Activated CD4-positive, alpha-beta T cell treated with anti-CD3 and anti-CD28 coated beads, Interleukin-2, Interleukin-4, amounts not matched to agents 100 ng/mL and 50 ng/mL, durations not matched to agents 16 hours and 8 hours (primary cell): ENCODE results near the gene ALK.
A peak's percentile ranks its signal among the peaks of the same experiment; 100 is the strongest.

ENCODE experiments used
- DNase-seq: peaks from one replicate; pipeline ENCODE4 v3.0.0-alpha.2; 2020; ENCODE audit warnings: low spot score

Gene ALK

DNA sequence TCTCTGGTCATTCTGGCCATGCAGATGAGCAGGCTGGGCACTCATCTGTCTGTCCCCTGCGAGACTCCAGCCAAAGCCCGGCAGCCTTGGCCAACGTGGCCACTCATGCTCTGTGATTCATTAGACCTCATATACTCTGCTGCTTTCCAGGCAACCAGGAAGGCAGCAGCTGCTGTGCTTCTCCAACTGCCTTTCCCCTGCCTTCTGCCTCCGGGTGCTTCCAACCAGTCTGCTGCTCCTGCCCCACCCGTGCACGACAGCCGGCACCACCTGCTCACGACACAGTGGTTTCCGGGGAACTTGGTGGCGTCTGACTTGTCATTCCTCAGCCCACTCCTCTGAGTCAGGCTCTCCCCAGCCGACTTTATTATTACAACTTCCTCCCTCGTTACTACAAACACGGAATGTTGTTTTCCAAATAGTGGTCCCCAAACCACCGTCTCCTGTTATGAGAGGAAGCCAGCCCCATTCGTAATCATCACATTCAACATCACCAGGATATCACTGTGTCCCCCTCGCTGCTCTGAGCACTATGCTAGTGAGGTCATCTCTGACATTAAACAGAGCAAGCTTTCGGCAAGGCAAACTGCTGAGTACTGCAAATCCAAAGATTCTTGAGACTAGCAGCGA is 392.4 kb downstream of the ALK start:
- peak; percentile 3 for DNase-seq

DNA sequence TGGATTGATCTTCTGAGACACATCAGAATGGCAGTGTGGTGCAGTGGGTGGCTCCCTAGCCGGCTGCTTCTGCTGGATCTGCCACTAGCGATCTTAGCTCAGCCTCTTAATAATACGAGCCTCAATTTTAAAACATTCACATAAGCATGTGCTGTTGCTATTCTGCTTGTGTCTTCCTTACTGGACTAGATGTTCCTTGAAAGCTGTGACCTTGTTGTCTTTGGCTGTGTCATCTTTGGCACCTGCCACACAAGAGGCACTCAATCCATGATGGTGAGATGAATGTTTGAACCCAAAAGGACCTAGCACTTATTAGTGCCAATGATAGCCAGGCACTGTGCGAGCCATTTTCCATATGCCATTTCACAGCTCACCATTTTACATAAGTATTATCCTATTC is 393.0 kb downstream of the ALK start:
- no peak for DNase-seq

DNA sequence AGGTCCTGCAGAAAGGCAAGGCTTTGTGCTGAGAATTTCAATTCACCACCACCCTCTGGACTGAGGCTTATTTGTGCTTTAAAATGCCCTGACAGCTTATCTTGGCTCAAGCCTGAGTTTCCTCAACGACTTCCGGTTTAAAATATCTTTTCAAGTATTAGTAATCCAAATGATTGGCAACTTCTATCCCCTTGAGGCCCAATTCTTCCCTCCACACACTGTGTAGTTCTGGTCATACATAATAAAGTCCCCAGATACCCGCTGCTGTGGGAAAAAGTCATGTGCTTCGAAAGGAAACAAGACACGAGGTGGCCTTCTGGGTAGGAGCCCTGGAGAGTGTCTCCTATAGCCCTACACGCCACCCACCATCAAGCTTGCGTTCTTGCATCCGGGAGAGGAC is 393.4 kb downstream of the ALK start:
- no peak for DNase-seq

DNA sequence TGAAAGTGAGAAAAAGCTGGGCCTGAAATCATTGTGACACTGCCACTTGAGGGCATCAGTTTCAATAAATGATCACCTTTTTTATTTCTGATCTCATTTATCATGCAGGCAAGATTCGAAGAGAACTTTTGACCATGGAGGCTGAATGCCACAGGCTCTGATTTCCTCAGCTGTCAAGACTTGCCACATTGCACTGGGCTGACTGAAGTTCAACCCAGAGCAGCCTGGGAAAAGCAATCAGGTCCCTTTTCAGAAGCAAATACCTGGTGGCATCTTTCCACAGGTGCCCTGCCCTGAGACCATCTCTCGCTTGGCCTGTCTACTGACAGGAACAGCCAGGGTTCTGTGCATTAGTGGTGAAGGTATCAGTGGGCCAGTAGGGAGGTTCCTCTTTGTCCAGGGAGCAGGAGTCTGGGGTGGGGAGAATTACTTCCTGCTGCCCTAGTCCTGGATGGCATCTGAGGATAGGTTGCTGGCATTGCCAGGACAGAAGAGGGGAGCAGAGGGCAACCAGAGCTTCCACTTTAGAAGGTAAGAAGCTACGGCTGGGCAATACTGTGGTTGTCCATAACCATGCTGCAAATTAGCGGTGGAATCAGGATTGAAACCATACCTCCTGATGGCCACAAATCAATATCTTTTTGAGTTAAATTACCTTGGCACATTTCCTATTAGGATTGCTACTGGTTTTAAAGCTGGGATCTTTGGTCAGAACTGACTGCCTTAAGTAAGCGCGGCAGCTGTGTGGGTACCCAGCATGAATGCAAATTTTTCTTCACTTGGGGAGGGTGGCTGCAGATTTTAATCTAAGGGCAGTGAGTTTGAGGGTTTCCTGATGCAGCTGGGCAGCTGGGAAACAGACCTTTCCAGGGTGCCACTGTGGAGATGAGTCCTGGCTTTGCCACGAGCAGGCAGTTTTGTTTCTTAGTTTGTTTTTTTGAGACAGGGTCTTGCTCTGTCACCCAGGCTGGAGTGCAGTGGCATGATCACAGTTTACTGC is 394.5 kb downstream of the ALK start:
- no peak for DNase-seq

DNA sequence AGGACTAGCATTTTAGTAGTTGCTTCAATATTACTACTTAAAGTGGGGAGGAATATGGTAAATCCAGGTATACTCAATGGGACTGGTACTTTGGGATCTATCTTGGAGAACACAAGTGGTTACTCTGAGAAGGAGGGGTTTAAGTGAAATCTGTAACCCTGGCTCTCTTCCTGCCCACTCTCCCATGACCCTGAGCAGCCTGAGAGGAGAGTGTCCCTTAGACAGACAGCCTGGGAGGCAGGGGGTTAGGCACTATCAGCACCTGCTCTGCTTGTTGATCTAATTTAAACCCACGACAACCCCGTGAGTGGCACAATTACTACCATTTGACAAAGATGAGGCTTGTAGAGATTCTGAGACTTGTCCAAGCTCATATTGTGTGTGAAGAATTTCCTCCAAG is 395.5 kb downstream of the ALK start:
- no peak for DNase-seq

DNA sequence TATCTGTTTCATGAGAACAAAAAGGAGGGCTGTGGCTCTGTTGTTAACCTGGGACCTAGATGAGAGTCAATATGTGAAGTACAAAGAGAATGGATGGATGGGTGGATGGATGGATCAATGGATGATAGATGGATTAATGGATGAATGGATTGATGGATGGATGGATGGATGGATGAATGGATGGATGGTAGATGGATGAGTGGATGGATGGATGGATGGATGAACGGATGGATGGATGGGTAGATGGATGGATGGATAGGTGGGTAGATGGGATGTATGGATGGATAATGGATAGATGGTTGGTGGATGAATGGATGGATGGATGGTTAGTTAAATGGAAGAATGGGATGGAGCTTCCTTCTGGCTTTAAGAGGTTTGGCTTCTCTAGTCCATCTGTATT is 396.7 kb downstream of the ALK start:
- DNase-seq = no peak

DNA sequence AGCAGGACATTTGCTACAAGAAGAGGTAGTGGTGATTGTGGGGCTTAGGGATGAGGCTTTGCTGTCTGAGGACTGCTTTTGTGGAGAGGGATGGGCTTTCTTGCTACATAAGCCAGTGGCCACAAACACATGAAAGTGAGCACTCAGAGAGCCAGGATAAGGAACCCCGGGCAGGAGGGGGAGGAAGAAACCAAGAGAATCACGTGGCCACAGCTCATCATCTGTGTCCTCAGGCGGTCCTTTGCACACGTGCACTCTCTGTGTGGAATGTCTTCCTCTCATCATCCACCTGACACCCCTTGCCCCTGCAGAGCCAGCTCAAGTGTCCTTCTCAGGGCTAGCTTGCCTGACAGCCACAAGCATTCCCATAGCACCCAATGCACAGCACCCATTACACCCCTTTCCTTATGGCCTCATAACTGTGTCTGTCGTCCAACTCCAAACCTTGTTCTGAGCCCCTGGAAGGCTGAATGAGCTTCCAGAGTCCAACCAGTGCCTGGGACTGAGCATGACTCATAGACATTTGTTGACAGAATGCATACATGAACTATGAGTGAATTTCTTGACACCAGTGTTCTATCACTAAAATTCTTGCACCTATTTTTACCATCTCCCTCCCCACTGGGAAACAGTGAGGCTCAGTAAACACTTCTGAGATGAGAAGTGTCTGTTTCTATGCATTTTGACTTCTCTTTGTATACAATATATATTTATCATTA is 398.3 kb downstream of the ALK start:
- no peak for DNase-seq

DNA sequence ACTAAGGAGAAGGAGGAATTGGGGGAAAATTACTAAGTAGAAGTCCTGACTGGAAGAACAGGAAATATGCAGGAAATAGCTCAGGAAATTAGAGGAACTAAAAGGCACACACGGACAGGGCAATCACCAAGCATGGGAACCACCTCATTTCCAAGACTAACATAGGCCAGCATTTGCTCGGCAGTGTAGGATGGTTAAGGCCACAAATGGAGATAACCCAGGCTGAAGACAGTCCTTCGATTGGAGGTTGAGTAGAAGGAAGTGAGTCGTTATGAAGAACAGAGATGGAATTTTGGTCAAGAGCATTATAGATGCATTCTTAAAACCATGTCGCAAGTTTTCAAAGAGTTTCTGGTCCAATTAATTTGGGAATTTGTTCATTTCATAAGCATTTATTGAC is 401.4 kb downstream of the ALK start:
- DNase-seq = no peak

DNA sequence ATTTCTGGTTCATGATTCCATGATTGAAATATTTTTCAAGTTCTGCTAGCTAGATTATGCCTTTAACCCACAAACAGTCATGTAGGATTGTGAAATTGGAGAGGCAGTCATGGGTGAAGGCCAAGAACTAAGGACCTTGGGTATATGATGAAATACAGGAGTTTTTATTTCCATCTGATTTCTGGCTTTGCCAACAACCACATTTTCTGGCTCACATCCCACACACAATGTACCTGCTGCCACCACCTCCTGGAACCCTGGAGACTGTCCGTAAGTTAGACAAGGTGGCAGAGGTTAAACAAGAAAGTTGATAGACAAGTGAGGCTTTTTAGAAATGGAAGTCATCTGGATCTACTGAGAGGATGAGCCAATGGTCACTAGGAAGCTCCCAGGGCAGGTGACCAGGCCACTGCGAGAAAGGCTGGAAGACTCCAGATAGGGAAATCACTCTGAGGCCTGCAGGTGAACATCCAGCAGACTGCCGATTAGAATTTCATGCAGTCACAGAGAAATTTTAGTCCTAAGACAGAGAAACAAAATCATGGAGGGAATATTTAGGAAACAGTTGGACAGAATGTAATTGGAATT is 402.0 kb downstream of the ALK start:
- DNase-seq = no peak

DNA sequence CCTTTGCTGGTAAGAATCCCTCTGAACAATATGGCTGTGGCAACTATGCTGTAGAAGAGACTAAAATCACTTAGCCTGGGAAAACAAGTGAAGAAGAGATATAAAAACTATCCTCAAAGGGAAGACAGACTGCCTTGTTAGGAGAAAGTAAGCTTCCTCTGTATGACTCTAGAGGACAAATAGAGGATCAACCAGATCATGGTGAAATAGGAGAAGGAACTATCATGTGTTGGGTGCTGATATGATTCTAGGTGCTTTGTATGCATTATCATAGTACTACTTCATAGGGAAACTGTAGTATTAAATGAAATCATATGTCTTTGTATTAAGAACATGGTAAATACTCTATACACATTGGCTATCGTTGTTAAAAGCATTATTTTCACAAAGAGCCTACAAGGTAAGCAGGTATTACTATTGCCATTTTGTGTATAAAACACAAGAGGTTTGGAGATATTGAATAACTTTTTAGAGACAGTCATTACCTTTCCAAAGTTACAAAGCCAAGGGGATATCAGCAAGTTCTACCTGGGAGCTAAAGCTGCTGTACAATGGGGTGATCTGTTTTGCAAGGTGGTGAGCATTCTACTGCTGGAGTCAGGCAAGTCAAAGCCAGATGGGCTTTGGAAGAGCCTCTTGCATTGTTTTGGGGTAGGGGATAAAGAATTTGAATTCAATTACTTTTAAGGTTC is 402.6 kb downstream of the ALK start:
- DNase-seq = no peak

DNA sequence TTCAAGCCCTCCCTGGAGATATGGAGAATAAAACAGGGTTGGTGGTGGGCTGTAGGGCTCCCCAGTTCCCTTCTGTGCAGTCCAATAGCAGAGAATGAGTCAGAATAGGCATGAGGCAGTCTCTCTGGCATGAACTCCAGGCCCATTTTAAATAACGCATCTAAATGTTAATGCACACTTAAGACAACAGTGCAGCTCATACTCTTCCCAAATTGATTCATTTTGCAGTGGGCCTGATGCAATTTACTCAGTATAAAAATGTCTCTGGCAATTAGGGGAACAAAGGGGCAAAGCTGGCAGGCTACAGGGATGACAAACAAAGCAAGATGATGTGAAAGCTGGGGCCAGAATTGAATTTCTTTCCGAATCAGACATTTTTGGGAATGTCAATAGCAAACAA is 403.4 kb downstream of the ALK start:
- no peak for DNase-seq

DNA sequence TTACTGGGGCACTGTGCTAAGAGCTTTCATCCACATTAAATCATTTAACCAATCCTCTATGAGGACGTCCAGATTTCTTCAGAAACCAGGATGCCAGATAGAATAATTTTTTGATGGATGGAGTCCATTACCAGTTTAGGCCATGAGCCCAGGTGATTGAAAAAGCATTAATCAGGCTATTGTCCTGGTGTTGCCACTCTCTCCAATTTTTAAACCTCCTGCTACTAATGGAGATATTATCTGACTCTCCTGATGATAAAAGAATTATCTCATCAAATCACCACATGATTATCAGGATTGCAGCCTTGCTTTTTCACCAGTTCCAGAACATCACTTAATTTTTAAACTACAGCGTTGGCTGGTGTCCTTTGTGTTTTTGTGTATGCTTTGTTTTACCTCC is 404.0 kb downstream of the ALK start:
- no peak for DNase-seq

DNA sequence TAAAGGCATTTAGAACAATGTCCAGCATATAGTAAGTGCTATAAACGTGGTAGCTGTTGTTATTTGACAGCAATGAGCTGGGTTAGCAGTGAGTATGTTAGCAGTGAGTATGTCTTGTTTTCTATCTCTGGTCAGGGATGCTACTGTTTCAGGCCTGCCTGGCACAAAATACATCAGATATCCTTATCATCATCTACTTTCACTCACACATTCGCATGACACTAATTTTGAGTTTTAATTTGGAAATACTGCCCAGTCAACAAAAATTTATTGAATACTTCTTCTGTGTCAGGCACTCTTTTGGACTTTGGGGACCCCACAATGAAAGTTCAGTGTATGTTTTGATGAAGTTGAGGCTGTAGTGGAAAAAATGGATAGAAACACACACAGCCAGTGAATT is 404.6 kb downstream of the ALK start:
- no peak for DNase-seq

DNA sequence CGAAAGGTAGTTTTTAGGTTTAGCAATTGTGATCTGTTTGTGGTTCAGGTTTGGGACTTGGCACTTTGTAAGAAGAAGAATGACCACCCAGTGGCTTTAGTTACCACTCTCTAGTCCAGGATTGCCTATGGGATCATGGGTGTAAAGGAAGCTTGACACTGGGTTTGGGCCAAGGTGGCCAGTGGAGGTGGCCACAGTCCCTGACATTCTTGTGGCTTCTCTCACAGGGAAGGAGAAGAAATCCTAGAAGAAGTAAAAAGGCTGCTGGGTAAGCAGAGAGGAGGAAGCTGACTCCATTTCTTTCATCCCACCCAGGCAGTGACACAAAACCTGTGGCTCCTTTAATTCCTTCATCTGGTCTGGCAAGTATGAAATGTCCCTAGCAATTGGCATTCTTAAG is 411.5 kb downstream of the ALK start:
- DNase-seq = no peak

DNA sequence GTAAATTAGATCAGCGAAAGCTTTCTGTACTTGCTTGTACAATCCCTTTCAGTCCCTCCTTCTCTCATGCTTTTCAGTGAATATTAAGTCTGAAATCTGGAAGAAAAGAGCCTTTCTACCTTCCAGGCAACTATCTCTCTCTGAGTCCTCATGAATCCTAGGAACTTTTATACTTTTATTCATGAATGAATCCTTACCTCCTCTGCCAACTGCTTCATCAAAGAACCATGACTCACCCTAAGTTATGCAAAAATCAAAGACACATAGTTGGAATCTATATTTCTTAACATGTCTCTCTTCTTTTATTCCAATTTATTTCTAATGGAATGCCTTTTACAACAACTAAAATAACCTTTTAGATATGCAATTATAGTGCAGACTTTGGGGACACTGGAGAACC is 412.0 kb downstream of the ALK start:
- DNase-seq = no peak

DNA sequence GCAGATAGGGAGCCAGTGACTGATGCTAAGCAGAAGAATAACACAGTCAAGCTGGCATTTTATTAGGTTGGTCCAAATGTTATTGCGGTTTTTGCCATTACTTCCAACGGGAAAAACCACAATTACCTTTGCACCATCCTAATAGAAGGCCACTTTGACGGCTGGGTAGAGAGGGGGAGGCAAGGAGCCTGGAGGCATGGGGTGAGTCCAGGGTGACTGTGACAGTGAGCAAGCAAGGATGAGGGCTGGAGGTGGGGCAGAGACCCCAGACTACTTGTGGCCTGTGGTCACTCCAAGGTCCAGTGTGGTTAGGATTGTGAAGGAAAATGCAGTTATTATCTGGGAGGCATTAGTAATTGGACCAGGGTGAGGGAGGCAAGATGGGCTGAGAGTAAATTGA is 416.6 kb downstream of the ALK start:
- no peak for DNase-seq

DNA sequence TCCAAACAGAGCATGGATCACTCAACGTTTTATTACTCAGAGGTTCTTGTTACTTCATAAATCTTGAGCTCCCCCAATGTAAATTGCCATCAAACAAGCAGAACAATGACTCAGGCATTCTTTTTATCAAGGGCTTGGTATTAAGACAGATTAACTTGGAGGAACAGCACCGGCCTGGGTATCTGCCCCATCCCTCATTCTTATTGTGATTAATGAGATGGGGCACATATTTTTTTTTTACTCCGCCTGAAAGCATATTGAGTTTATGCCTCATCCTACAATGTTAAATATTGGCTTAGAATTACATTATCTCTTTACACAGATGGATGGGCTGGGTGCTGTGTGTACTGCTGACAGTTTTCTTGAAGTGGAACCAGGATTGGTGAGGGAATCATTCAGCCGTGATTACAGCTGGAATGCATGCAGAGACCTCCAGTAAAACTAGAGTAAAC is 418.9 kb downstream of the ALK start:
- no peak for DNase-seq

DNA sequence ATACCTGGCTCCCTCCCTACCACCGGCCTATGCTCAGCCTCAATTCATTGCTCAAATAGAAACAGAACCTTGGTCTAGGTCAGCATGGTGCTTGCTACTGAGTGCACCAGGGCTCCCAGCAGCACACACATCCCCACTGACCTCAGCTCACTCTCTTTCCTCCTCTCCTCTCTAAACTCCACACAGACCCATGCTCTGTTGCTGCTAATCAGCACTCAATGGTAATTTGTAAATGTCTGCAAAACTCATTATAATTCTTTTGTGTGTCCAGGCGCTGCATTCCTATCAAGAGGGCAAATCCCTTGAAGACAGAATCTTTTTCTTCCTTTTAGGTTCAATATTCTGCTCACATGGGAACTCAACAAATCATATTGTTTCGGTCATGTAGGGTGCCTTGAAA is 424.0 kb downstream of the ALK start:
- no peak for DNase-seq

DNA sequence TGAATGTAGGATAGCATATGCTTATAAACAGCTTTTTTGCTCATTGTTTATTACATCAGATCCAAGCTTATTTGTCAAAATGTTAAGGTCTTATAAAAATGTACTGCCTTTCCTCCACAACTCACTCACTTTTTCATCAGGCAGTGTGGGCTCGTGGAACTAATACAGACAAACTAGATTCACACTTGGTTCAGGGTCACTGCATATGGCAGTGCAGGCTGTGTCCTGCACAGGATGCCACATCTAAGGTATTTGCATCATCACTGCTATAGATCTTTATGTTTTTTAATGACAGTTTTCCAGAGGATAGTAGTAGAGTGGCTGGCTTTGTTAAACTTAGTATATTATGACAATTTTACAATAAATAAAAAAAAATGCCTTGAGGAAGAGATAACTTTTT is 425.2 kb downstream of the ALK start:
- DNase-seq = no peak

DNA sequence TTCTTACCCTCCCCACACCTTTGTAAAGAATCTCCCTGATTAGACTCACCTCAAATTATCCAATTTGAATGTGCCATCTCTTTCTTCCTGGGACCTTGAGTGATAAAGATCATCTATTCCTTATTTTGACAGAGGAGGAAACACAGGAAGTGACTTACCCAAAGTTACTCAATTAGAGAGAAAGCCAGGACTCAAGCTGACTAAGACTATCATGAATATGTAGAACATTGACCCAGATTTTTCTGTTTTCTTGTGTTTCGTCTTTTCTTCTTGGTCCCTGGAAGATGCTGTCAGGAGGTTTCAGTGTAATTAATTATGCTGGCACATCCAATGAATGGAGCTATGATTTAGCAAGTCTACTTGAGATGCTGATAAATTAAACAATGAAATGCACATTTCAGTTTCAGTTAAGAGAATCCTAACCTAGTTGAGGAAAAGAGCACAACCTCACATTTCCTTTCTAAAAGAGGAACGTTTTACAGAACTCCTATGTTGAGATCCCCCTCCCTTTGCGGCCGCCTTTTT is 425.8 kb downstream of the ALK start:
- DNase-seq = no peak

DNA sequence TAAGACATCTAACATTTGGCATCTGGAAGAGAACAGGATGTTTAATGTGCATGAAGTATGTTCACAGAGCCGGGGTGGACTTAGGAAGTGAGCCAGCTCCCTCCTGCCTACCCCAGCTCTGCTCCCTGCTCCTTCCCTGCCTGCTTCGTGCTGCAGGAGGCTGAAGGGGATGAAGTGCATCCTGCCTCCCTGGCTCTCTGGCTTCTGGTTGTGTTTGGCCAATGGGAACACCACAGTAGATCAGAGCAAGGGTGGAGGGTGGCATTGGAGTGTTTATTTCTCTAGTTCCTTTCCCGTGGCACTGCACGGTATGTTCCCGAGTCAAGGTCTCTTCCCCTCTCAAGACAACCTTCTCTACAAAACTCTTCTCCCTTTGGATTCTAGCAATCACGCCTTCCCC is 426.3 kb downstream of the ALK start:
- DNase-seq = no peak

DNA sequence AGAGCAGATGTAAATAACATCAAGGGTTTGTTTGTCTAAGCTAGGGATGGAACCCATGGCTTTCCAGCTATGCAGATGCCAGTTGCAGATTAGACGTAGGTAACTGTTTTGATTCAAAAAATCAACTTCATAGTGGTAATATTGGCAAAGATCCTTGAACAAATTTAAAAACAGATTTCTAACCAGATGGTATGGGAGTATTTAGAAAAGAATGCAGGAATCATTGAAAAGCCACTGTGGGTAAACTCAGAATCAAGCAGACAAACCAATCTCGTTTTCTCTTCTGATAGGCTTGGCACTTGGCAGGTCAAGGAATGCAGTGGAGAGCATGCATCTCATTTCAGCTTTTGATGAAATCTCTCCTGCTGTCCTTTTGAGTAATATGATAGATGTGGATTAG is 428.7 kb downstream of the ALK start:
- DNase-seq = no peak
